Suprapubic skin (tissue), 4 donors: ENCODE data around the gene DNASE1L3. TPM values are rescaled to one million over a fixed set of nuclear protein-coding genes. Genes with fewer than 3 reads are reported as not detected.

Experiments
- DNase-seq, 2 donors: peaks; one replicate each; pipeline ENCODE4 v3.0.0-alpha.2; 2019; ENCODE audit warnings: low spot score in 2 of 2
- H3K27ac ChIP-seq: fragments of 200-600 bp; sonication (generic); one replicate; pipeline ENCODE4 v1.5.1; 2019
- H3K27me3 ChIP-seq: fragments of 200-600 bp; sonication (generic); one replicate; pipeline ENCODE4 v1.5.1; 2019
- H3K36me3 ChIP-seq: fragments of 200-600 bp; sonication (generic); one replicate; pipeline ENCODE4 v1.5.1; 2019
- H3K4me1 ChIP-seq: fragments of 200-600 bp; sonication (generic); one replicate; pipeline ENCODE4 v1.5.1; 2019
- H3K4me3 ChIP-seq: fragments of 200-600 bp; sonication (generic); one replicate; pipeline ENCODE4 v1.5.1; 2019; ENCODE audit warnings: mild to moderate bottlenecking
- H3K9me3 ChIP-seq: fragments of 200-600 bp; sonication (generic); one replicate; pipeline ENCODE4 v1.5.1; 2019
- EP300 ChIP-seq: sonication (generic); formaldehyde crosslinking; IDR thresholded peaks from one replicate; pipeline ENCODE4 v1.6.1; 2017; ENCODE audit warnings: antibody characterized with exemption
- POLR2A ChIP-seq, 2 donors: fragments of 450-650 bp; IDR thresholded peaks; one replicate each; pipeline ENCODE4 v1.6.1; 2017; ENCODE audit warnings: antibody characterized with exemption in 2 of 2, mild to moderate bottlenecking in 2 of 2, moderate library complexity in 2 of 2
- POLR2AphosphoS5 ChIP-seq, 3 donors: sonication (generic); formaldehyde crosslinking; IDR thresholded peaks; one replicate each; pipeline ENCODE4 v1.6.1; 2017; ENCODE audit warnings: antibody characterized with exemption in 3 of 3
- WGBS: methylation state at CpG from one replicate; pipeline ENCODE4 v1.1.5; 2018; 5-methylcytosine and 5-hydroxymethylcytosine counted together
- total RNA-seq, 4 donors: library from RNA; depleted of rRNA; stranded (reverse); fragments of >200 nt; gene quantifications; one replicate each; pipeline ENCODE4 v1.1.0, GENCODE V29; 2016
- TF ChIP-seq, protein P1 (sequence below), 2 donors: fragments of 200-600 bp in 1 of 2; fragments of 450-650 bp in 1 of 2; sonication (generic) in 1 of 2; IDR thresholded peaks; one replicate each; pipeline ENCODE4 v1.5.1; 2016 to 2019; ENCODE audit warnings: antibody characterized with exemption in 2 of 2, mild to moderate bottlenecking in 1 of 2, moderate library complexity in 1 of 2

The DNASE1L3 gene
- total RNA-seq, 4 donors from 2014 or later: 0.95 to 5.8 (median 4.3) TPM

DNA sequence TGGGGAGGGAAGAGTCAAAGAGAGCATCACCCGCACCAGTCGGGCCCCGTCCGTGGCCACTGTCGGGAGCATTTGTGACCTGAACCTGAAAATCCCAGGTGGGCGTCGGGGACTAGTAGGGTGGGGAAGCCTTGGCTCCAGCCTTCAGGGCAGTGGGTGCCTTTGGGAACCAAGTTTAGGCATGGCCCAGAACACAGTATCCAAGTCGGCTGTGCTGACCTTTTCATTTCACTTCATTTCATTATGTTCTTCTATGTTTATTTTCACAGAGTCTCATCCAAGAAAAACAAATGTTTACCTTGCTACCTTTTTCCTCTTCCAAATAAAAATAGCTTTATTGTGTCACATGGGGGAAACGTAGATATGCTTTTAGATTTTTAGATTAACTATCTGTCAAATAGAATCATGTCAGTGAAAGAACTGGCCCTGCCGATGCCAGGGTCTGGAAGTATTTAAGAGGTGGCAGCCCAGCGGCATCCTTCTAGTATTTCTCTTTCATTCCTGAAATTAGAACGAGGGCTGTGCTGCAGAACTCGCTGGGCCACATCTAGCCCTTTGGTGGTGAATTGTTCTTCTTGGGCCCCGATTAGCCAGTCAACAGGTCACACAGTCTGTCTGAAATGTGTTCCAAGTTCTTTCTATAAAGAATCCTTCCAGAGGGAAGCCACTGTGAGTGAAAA lies 60.5 kb downstream of the DNASE1L3 start:
- TF ChIP-seq POLR2AphosphoS5 (IDR thresholded peaks at IDR 0.05) (no peak), POLR2A (IDR thresholded peaks at IDR 0.05) (no peak), EP300 (no peak)
- TF ChIP-seq, protein P1, sequence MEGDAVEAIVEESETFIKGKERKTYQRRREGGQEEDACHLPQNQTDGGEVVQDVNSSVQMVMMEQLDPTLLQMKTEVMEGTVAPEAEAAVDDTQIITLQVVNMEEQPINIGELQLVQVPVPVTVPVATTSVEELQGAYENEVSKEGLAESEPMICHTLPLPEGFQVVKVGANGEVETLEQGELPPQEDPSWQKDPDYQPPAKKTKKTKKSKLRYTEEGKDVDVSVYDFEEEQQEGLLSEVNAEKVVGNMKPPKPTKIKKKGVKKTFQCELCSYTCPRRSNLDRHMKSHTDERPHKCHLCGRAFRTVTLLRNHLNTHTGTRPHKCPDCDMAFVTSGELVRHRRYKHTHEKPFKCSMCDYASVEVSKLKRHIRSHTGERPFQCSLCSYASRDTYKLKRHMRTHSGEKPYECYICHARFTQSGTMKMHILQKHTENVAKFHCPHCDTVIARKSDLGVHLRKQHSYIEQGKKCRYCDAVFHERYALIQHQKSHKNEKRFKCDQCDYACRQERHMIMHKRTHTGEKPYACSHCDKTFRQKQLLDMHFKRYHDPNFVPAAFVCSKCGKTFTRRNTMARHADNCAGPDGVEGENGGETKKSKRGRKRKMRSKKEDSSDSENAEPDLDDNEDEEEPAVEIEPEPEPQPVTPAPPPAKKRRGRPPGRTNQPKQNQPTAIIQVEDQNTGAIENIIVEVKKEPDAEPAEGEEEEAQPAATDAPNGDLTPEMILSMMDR (IDR thresholded peaks at IDR 0.05): no peak
- no peak for DNase-seq
- H3K27ac ChIP-seq: no peak overlapping the region
- H3K4me1 ChIP-seq: no peaks in the 10 kb centered on the region
- H3K4me3 ChIP-seq: no peak overlapping the region
- no peaks in the 10 kb centered on the region for H3K27me3 ChIP-seq
- H3K9me3 ChIP-seq: no peaks in the 10 kb centered on the region
- H3K36me3 ChIP-seq: peaks cover 87% of the 10 kb centered on the region
- 79% methylated on average over 14 of the region's 14 CpGs for WGBS

DNA sequence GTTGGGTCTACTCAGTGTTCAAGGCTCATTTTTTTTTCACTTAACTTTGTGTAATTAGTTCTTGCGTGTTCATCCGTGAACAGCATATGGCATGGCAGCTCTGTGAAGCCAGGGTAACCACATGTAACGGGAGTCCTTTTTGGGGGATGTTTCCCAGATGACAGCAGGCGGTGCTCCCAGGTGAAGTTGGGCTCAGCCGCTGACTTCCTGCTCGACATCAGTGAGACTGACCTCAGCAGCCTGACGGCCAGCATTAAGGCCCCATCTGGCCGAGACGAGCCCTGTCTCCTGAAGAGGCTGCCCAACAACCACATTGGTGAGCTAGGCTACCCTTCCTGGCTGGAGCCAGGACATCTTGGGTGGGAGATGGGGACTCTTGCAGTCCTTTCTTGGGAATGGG lies 62.7 kb downstream of the DNASE1L3 start:
- Histone ChIP-seq H3K4me3 (no peak overlapping the region), H3K36me3 (peaks cover 82% of the 10 kb centered on the region), H3K9me3 (no peaks in the 10 kb centered on the region), H3K27me3 (no peaks in the 10 kb centered on the region), H3K27ac (no peak overlapping the region), H3K4me1 (no peaks in the 10 kb centered on the region)
- TF ChIP-seq EP300 (no peak), POLR2AphosphoS5 (IDR thresholded peaks at IDR 0.05) (no peak), POLR2A (IDR thresholded peaks at IDR 0.05) (no peak)
- TF ChIP-seq, protein P1 (IDR thresholded peaks at IDR 0.05): no peak
- 94% methylated on average over 7 of the region's 9 CpGs for WGBS
- no peak for DNase-seq

DNA sequence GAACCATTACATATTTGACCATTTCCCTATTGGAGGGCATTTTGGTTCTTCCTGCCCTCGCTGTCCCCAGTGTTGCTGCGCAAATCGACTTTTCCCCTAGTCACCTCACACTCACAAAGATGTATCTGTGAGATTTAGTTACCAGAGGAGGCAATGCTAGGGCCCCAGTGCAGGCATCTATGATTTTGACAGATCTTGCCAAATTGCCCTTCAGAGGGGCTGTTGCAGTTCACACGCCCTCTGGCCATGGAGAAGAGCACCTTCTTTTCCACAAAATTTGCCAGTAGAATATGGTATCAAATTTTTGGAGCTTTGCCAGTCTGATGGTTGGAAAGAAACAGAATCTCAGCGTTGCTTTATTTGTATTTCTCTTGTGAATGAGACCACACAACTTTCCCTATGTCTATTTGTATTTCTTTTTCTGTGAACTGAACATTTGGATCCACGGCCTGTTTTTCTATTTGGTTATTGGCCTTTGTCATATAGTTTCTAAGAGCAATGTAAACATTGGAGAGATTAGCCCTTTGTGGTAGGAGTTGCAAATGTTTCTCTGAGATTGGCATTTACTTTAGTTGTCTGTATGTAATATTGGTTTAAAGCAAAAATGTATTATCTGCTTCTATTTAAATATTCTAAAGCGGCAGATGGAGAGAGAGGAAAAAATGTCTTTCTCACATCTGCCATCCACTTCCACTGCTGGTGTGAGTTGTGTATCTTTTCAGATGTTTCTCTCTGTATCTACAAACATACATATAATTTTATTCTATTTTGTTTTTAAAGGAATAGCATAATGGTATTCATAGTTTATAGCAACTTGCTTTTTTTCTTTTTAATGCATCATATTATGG lies 66.1 kb downstream of the DNASE1L3 start:
- no peak for DNase-seq
- H3K4me3 ChIP-seq: no peak overlapping the region
- no peak overlapping the region for H3K27ac ChIP-seq
- no peaks in the 10 kb centered on the region for H3K9me3 ChIP-seq
- WGBS: 87% methylated on average over 7 of the region's 7 CpGs
- no peaks in the 10 kb centered on the region for H3K4me1 ChIP-seq
- TF ChIP-seq EP300 (no peak), POLR2AphosphoS5 (IDR thresholded peaks at IDR 0.05) (no peak), POLR2A (IDR thresholded peaks at IDR 0.05) (no peak)
- TF ChIP-seq, protein P1 (IDR thresholded peaks at IDR 0.05): no peak
- H3K36me3 ChIP-seq: peaks cover 90% of the 10 kb centered on the region
- no peaks in the 10 kb centered on the region for H3K27me3 ChIP-seq

DNA sequence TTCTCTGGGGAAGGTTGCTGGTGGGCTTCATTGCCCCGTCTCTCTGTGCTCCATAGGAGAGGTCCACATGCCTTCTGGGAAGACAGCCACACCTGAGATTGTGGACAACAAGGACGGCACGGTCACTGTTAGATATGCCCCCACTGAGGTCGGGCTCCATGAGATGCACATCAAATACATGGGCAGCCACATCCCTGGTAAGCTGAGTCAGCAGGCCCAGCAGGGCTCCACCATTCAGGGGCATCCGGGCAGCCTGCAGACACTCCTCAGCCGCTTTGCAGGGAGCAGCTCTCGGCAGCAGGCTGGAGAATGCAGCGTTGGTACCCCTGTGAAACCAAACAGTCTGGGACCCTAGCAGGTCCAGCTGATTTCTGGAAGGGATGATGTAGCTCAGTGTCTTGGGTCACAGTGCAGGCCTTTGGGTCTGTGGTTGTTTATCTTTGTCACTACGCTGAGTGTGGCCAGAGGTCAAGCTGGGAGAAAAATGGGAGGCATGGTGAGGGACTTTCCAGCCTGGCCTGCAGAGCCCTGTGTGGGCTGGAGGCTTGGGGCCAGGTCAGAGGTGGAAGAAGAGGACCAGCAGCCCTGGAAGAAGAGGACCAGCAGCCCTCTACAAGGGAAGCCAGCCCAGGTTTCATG lies 67.2 kb downstream of the DNASE1L3 start:
- WGBS: 86% methylated on average over 8 of the region's 9 CpGs
- TF ChIP-seq POLR2A (IDR thresholded peaks at IDR 0.05) (no peak), POLR2AphosphoS5 (IDR thresholded peaks at IDR 0.05) (no peak), EP300 (no peak)
- TF ChIP-seq, protein P1 (IDR thresholded peaks at IDR 0.05): no peak
- H3K4me3 ChIP-seq: no peak overlapping the region
- no peaks in the 10 kb centered on the region for H3K4me1 ChIP-seq
- H3K27ac ChIP-seq: no peak overlapping the region
- no peak for DNase-seq
- no peaks in the 10 kb centered on the region for H3K9me3 ChIP-seq
- peaks cover 88% of the 10 kb centered on the region for H3K36me3 ChIP-seq
- H3K27me3 ChIP-seq: no peaks in the 10 kb centered on the region

Other genes starting within 250 kb of the DNASE1L3 start
- gene FLNB, start 202.6 kb downstream of the DNASE1L3 start, total RNA-seq: 100 to 1,000 TPM; 143 to 186 (median 150) TPM
- gene ABHD6, start 26.8 kb upstream of the DNASE1L3 start, total RNA-seq: 10 to 100 TPM; 35.6 to 39.8 (median 38.2) TPM
- gene RPP14, start 95.3 kb upstream of the DNASE1L3 start, total RNA-seq: 1 to 10 TPM; 5.0 to 9.9 (median 8.0) TPM
- gene HTD2, start 95.5 kb upstream of the DNASE1L3 start, total RNA-seq: 10 to 100 TPM; 10.9 to 14.4 (median 12.8) TPM
- gene PXK, start 121.9 kb upstream of the DNASE1L3 start, total RNA-seq: 10 to 100 TPM; 16.0 to 36.9 (median 21.8) TPM
- 10 to 100 TPM; 49.9 to 89.8 (median 78.0) TPM for gene PDHB, start 222.9 kb upstream of the DNASE1L3 start, total RNA-seq